Kidney (tissue), 14 donors: Measurements from ENCODE around the gene ZNF792. TPM values are rescaled to one million over a fixed set of nuclear protein-coding genes. Genes with fewer than 3 reads are reported as not detected.
"Not testable (repeated sequence)": the region's sequence is repeated elsewhere in the genome, so short reads cannot be mapped to it uniquely, and the experiment has no call there.

Experiments used
- DNase-seq, 5 donors: peaks; one replicate each; pipeline ENCODE4 v3.0.0-alpha.2; 2013 to 2020
- FAIRE-seq: peaks from 2 replicates; lab custom pipeline; 2012; peaks lifted over from hg19 to GRCh38; lab: Jason Lieb, UNC
- H3K27ac ChIP-seq, 2 donors: one replicate each; pipeline ENCODE4 v1.7.0; 2013; ENCODE audit warnings: low read depth in 2 of 2, low read length in 2 of 2, inconsistent platforms in 1 of 2
- H3K27me3 ChIP-seq: one replicate; pipeline ENCODE4 v1.7.1; 2013; ENCODE audit warnings: low read length, inconsistent platforms; ENCODE audit not compliant: control insufficient read depth, insufficient read depth
- H3K36me3 ChIP-seq, 3 donors: one replicate each; pipeline versions ENCODE4 v1.7.0 to v1.7.1; 2013; ENCODE audit warnings: low read length in 3 of 3, control low read depth in 1 of 3, inconsistent platforms in 1 of 3; ENCODE audit not compliant: insufficient read depth in 3 of 3, control insufficient read depth in 2 of 3
- H3K4me1 ChIP-seq, 3 donors: one replicate each; pipeline versions ENCODE4 v1.7.0 to v1.7.1; 2013; ENCODE audit warnings: low read length in 3 of 3, inconsistent platforms in 1 of 3, low read depth in 1 of 3; ENCODE audit not compliant: control insufficient read depth in 2 of 3, insufficient read depth in 2 of 3
- H3K4me3 ChIP-seq, 3 donors: one replicate each; pipeline versions ENCODE4 v1.7.0 to v1.8.1; 2013; ENCODE audit warnings: low read length in 3 of 3, control low read depth in 1 of 3, inconsistent platforms in 1 of 3
- H3K9ac ChIP-seq, 3 donors: one replicate each; pipeline versions ENCODE4 v1.7.0 to v1.7.1; 2013; ENCODE audit warnings: low read length in 3 of 3, control low read depth in 1 of 3, inconsistent platforms in 1 of 3
- H3K9me3 ChIP-seq, 3 donors: one replicate each; pipeline versions ENCODE4 v1.7.0 to v1.7.1; 2013; ENCODE audit warnings: low read length in 3 of 3, control low read depth in 1 of 3, inconsistent platforms in 1 of 3; ENCODE audit not compliant: control insufficient read depth in 2 of 3, insufficient read depth in 1 of 3
- intact Hi-C: fragments of 100-400 bp; cut with DNase I; formaldehyde crosslinking; loops from one replicate; pipeline ENCODE4 v1.11.1; 2022
- polyA plus RNA-seq: library from polyadenylated mRNA; stranded (reverse); fragments of 350-450 nt; fragmentation: Illumina TruSeq; extraction: RNeasy Lipid Tissue Mini Kit (QIAGEN cat#74804); gene quantifications from one replicate; pipeline ENCODE4 v1.2.3, GENCODE V29; 2014; ENCODE audit warnings: low read depth, low replicate concordance; ENCODE audit not compliant: insufficient read depth
- total RNA-seq: library from RNA; stranded (reverse); fragmentation: NEBNext Ultra II Directional; extraction: Animal tissue kit (Norgen Biotek cat#: 25700); gene quantifications from one replicate; pipeline ENCODE4 v1.2.1, GENCODE V29; 2021
- TF ChIP-seq, protein P1 (sequence below): IDR thresholded peaks from 3 replicates; pipeline ENCODE4 v1.5.1; 2012; ENCODE audit warnings: mild to moderate bottlenecking, moderate library complexity, borderline replicate concordance; ENCODE audit not compliant: insufficient read depth; ENCODE audit errors: extremely low read depth
- donor health status: control.
- donor health status: control.
- donor health status: control.
- donor health status: control.
- donor health status: control.
- donor health status: DM: yes; HTN: yes; CAD: no.
- donor health status: Normal renal cell carcinoma (clear cell type).

Gene ZNF792
- total and polyA plus RNA-seq, 2 donors from 2014 or later, result 2.0 to 9.1 TPM

DNA sequence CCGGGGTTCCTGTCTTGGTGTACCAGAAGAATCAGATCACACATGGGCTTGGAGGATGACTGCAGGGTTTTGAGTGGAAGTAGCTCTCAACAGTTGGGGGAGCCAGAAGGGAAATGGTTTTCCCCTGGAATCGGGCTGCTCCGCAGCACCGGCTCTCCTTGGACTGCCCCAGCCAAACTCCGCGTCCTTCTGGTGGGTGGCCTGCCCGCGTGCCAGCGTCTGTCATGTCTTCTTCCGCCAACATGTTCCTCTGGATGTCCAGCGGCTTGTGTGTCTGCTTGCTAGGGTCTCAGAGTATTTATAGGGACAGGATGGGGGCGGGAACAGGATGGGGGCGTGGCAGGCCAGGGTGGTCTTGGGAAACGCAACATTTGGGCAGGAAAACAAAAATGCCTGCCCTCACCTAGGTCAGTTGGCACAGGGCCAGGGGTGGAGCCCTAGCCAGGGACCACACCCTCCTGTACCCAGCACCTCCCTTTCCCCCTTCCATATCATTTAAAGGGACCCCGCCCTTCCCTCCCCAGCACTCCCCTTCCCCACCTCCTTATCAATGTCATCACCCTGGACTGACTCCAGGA is 38.7 kb downstream of the ZNF792 start:
- H3K9ac ChIP-seq, result no peak overlapping the region
- peaks cover 0 to 2% (median 0%) of the 10 kb centered on the region in 3 donors for H3K36me3 ChIP-seq
- intact Hi-C loops, result no loop called here
- peak in 1 of 5 donors; percentile 48 for DNase-seq
- H3K4me1 ChIP-seq, result no peaks in the 10 kb centered on the region
- FAIRE-seq, result no peak
- TF ChIP-seq, protein P1, sequence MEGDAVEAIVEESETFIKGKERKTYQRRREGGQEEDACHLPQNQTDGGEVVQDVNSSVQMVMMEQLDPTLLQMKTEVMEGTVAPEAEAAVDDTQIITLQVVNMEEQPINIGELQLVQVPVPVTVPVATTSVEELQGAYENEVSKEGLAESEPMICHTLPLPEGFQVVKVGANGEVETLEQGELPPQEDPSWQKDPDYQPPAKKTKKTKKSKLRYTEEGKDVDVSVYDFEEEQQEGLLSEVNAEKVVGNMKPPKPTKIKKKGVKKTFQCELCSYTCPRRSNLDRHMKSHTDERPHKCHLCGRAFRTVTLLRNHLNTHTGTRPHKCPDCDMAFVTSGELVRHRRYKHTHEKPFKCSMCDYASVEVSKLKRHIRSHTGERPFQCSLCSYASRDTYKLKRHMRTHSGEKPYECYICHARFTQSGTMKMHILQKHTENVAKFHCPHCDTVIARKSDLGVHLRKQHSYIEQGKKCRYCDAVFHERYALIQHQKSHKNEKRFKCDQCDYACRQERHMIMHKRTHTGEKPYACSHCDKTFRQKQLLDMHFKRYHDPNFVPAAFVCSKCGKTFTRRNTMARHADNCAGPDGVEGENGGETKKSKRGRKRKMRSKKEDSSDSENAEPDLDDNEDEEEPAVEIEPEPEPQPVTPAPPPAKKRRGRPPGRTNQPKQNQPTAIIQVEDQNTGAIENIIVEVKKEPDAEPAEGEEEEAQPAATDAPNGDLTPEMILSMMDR, result no peak
- no peaks in the 10 kb centered on the region for H3K9me3 ChIP-seq
- no peak overlapping the region for H3K4me3 ChIP-seq
- no peak overlapping the region for H3K27ac ChIP-seq
- H3K27me3 ChIP-seq, result no peaks in the 10 kb centered on the region

DNA sequence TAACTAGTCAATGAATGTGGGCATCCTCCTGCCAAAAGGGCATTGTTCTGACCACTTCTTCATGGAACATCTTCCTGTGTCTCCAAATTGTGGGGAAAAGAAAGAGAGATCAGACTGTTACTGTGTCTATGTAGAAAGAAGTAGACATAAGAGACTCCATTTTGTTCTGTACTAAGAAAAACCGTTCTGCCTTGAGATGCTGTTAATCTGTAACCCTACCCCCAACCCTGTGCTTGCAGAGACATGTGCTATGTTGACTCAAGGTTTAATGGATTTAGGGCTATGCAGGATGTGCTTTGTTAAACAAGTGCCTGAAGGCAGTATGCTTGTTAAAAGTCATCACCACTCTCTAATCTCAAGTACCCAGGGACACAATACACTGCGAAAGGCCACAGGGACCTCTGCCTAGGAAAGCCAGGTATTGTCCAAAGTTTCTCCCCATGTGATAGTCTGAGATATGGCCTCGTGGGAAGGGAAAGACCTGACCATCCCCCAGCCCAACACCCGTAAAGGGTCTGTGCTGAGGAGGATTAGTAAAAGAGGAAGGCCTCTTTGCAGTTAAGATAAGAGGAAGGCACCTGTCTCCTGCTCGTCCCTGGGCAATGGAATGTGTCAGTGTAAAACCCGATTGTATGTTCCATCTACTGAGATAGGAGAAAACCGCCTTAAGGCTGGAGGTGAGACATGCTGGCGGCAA is 43.8 kb downstream of the ZNF792 start:
- DNase-seq, H3K9ac ChIP-seq, H3K4me3 ChIP-seq, H3K36me3 ChIP-seq, H3K27ac ChIP-seq, intact Hi-C loops, H3K9me3 ChIP-seq, H3K27me3 ChIP-seq, FAIRE-seq, H3K4me1 ChIP-seq: not testable (repeated sequence)

DNA sequence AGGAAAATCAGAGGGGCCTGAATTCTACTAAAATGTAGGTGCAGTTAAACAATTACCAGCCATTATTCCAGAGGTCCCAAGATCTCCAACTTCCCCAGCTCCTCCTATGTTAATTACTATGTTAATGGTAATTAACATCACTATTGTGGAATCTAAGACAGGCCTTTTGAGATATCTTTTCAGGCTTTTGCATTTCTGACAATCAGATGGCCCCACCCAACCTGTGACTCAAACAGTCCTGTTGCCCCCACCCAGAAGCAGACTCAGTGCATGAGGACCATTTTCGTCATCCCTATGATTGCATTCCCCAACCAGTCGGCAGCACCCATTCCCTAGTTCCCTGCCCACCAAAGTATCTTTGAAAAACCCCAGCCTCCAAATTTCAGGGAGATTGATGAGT is 45.8 kb downstream of the ZNF792 start:
- Histone ChIP-seq H3K36me3 (no peaks in the 10 kb centered on the region), H3K4me3 (no peak overlapping the region), H3K4me1 (no peaks in the 10 kb centered on the region), H3K9me3 (peaks cover 0 to 6% (median 2%) of the 10 kb centered on the region in 3 donors), H3K27ac (no peak overlapping the region), H3K27me3 (no peaks in the 10 kb centered on the region), H3K9ac (no peak overlapping the region)
- intact Hi-C loops, result no loop called here
- TF ChIP-seq, protein P1, result no peak
- DNase-seq (no peak), FAIRE-seq (no peak)

DNA sequence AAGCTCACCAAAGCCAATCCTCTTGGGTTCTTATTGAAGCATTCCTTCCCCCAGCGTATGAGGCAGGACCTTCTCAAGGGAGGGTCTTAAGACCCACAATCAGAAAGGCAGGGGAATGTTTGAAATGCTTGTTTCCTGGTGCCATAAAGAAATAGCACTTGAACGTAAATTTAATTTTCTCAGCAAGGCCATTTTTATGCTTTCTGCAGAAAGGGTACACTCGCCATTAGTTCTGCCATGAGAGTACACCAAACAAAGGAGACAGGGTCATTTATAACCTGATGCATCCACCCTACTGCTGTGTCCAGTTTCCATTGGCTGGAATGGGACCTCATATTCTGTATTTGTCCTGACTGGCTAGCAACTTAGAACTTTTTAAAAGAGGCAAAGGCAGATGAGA is 46.9 kb downstream of the ZNF792 start:
- FAIRE-seq, H3K4me3 ChIP-seq, H3K9me3 ChIP-seq, H3K4me1 ChIP-seq, H3K9ac ChIP-seq, H3K27me3 ChIP-seq, H3K36me3 ChIP-seq, DNase-seq, intact Hi-C loops, H3K27ac ChIP-seq: not testable (repeated sequence)
